Neuron (in vitro differentiated cells): ENCODE measurements around the gene SLC36A1.

Experiments used
- H2AFZ ChIP-seq: one replicate; pipeline ENCODE4 v1.6.1; 2013; ENCODE audit warnings: low read depth, mild to moderate bottlenecking, inconsistent platforms, low read length, moderate library complexity
- H3K27me3 ChIP-seq: one replicate; pipeline ENCODE4 v1.6.1; 2013; ENCODE audit warnings: low read length; ENCODE audit not compliant: insufficient read depth
- H3K36me3 ChIP-seq: one replicate; pipeline ENCODE4 v1.6.1; 2013; ENCODE audit warnings: low read length; ENCODE audit not compliant: insufficient read depth
- H3K4me1 ChIP-seq: one replicate; pipeline ENCODE4 v1.6.1; 2013; ENCODE audit warnings: low read length; ENCODE audit not compliant: insufficient read depth
- H3K4me3 ChIP-seq: 2 replicates; pipeline ENCODE4 v1.5.1; 2013; ENCODE audit warnings: mild to moderate bottlenecking, low read length, moderate library complexity
- H3K9me3 ChIP-seq: one replicate; pipeline ENCODE4 v1.6.1; 2013; ENCODE audit warnings: low read length

The SLC36A1 gene

GRCh38 chr5:151537044-151537443 is 89.6 kb downstream of the SLC36A1 start:
- H3K4me3 ChIP-seq = no peak overlapping the region
- no peaks in the 10 kb centered on the region for H3K4me1 ChIP-seq

GRCh38 chr5:151541571-151541970 is 94.2 kb downstream of the SLC36A1 start:
- H3K4me1 ChIP-seq = no peaks in the 10 kb centered on the region
- H3K27me3 ChIP-seq = peaks cover 7% of the 10 kb centered on the region
- no peaks in the 10 kb centered on the region for H3K36me3 ChIP-seq
- H3K9me3 ChIP-seq = no peaks in the 10 kb centered on the region
- H3K4me3 ChIP-seq = no peak overlapping the region
- no peak overlapping the region for H2AFZ ChIP-seq

More at GRCh38 chr5:151537044-151537443, 89.6 kb downstream of the SLC36A1 start:
- peaks cover 18% of the 10 kb centered on the region for H3K27me3 ChIP-seq
- no peaks in the 10 kb centered on the region for H3K9me3 ChIP-seq
- no peaks in the 10 kb centered on the region for H3K36me3 ChIP-seq
- H2AFZ ChIP-seq = no peak overlapping the region
